Small intestine (tissue), 7 donors: Measurements from ENCODE around the gene FBH1. TPM values are rescaled to one million over a fixed set of nuclear protein-coding genes. Genes with fewer than 3 reads are reported as not detected.
A peak's percentile ranks its signal among the peaks of the same experiment; 100 is the strongest.
"Not testable (repeated sequence)": the region's sequence is repeated elsewhere in the genome, so short reads cannot be mapped to it uniquely, and the experiment has no call there.

Experiments
- DNase-seq, 2 donors: peaks; one replicate each; pipeline versions ENCODE4 v3.0.0 to v3.0.0-alpha.2; 2013
- FAIRE-seq: peaks from 2 replicates; lab custom pipeline; 2012; peaks lifted over from hg19 to GRCh38; lab: Jason Lieb, UNC
- H3K27ac ChIP-seq, 3 donors: one replicate each; pipeline ENCODE4 v1.5.1; 2013; ENCODE audit warnings: low read length in 2 of 3, mild to moderate bottlenecking in 2 of 3, control low read depth in 1 of 3, inconsistent platforms in 1 of 3, low read depth in 1 of 3, moderate library complexity in 1 of 3
- H3K27me3 ChIP-seq, 3 donors: one replicate each; pipeline ENCODE4 v1.6.1; 2013; ENCODE audit warnings: low read length in 3 of 3, inconsistent platforms in 1 of 3; ENCODE audit not compliant: control insufficient read depth in 3 of 3, insufficient read depth in 3 of 3
- H3K36me3 ChIP-seq, 3 donors: one replicate each; pipeline ENCODE4 v1.6.1; 2013; ENCODE audit warnings: low read length in 3 of 3, inconsistent platforms in 1 of 3, low read depth in 1 of 3, mild to moderate bottlenecking in 1 of 3, moderate library complexity in 1 of 3; ENCODE audit not compliant: control insufficient read depth in 3 of 3, insufficient read depth in 2 of 3
- H3K4me1 ChIP-seq, 3 donors: one replicate each; pipeline ENCODE4 v1.6.1; 2013; ENCODE audit warnings: low read length in 2 of 3, inconsistent platforms in 1 of 3, low read depth in 1 of 3, mild to moderate bottlenecking in 1 of 3, moderate library complexity in 1 of 3; ENCODE audit not compliant: control insufficient read depth in 3 of 3, insufficient read depth in 2 of 3
- H3K4me3 ChIP-seq, 3 donors: one replicate each; pipeline ENCODE4 v1.5.1; 2013; ENCODE audit warnings: low read length in 3 of 3, control low read depth in 1 of 3, inconsistent platforms in 1 of 3, low read depth in 1 of 3, mild to moderate bottlenecking in 1 of 3, moderate library complexity in 1 of 3
- H3K9me3 ChIP-seq, 2 donors: one replicate each; pipeline ENCODE4 v1.6.1; 2013; ENCODE audit warnings: low read depth in 1 of 2, low read length in 1 of 2; ENCODE audit not compliant: control insufficient read depth in 2 of 2, insufficient read depth in 1 of 2
- WGBS, 3 donors: extraction: QIAGEN DNeasy Blood & Tissue Kit; methylation state at CpG; one replicate each; pipeline ENCODE4 v1.1.7; 2013; 5-methylcytosine and 5-hydroxymethylcytosine counted together
- polyA plus RNA-seq, 4 donors: library from polyadenylated mRNA; stranded (reverse) in 3 of 4; unstranded in 1 of 4; fragments of 200-250 nt in 3 of 4; fragments of 120-200 nt in 1 of 4; gene quantifications; one replicate each; pipeline versions ENCODE4 v1.2.1 to v1.2.3, GENCODE V29; 2013
- donor health status: healthy with polysubstance abuse.
- donor health status: control.
- donor health status: control.
- donor health status: Bipolar disorder and iron deficiency.
- donor health status: healthy.

FBH1 gene
- polyA plus RNA-seq, 4 donors, result 38.8 to 89.9 (median 67.5) TPM

GRCh38 chr10:5941579-5941978 is 51.5 kb downstream of the FBH1 start:
- Histone ChIP-seq H3K9me3 (no peaks in the 10 kb centered on the region), H3K4me1 (peaks cover 1 to 20% (median 8%) of the 10 kb centered on the region in 3 donors), H3K4me3 (no peak overlapping the region), H3K27ac (peak overlapping the region in 1 of 3 donors; percentile 63), H3K36me3 (peaks cover 8 to 21% (median 8%) of the 10 kb centered on the region in 3 donors), H3K27me3 (no peaks in the 10 kb centered on the region)
- WGBS, 3 donors, result 63 to 78% (median 71%) methylated on average over 7 of the region's 7 CpGs
- FAIRE-seq, result no peak
- DNase-seq, result peak in 1 of 2 donors; percentile 24

- H3K27ac ChIP-seq, result peak overlapping the region in 1 of 3 donors; percentile 63
- H3K4me1 ChIP-seq, result peaks cover 1 to 20% (median 8%) of the 10 kb centered on the region in 3 donors
- no peak for DNase-seq
- no peaks in the 10 kb centered on the region for H3K27me3 ChIP-seq
- H3K9me3 ChIP-seq, result no peaks in the 10 kb centered on the region
- H3K4me3 ChIP-seq, result no peak overlapping the region
- peaks cover 4 to 16% (median 7%) of the 10 kb centered on the region in 3 donors for H3K36me3 ChIP-seq
- 77 to 81% (median 80%) methylated on average over 13 of the region's 13 CpGs for WGBS, 3 donors
- no peak for FAIRE-seq
Observed at GRCh38 chr10:5942001-5942400, 52.0 kb downstream of the FBH1 start.

DNA sequence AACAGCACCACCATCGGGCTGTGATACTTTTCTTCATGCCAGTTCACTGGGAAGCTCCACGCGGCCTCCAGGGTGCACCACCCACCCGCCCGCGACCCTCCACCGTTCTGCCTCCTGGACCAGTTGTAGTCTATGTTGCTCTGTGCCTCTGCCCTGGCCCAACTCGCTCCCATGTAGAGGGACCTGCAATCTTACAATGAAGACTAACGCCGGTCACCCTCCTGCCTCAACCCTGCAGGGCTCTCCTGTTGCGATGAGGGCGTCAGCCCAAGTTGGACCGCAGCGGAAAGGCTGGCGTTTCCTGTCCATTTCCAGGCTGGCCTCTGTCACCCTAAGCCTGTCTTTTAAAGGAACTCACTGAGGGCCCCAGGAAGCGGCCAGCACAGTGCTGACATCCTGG is 52.4 kb downstream of the FBH1 start:
- no peaks in the 10 kb centered on the region for H3K27me3 ChIP-seq
- H3K4me1 ChIP-seq, result peaks cover 1 to 20% (median 8%) of the 10 kb centered on the region in 3 donors
- H3K36me3 ChIP-seq, result peaks cover 2 to 12% (median 6%) of the 10 kb centered on the region in 3 donors
- DNase-seq, result no peak
- peak overlapping the region in 1 of 3 donors; percentile 63 for H3K27ac ChIP-seq
- WGBS, 3 donors, result 72 to 95% (median 82%) methylated on average over 16 of the region's 16 CpGs
- FAIRE-seq, result no peak
- H3K4me3 ChIP-seq, result no peak overlapping the region
- no peaks in the 10 kb centered on the region for H3K9me3 ChIP-seq

DNA sequence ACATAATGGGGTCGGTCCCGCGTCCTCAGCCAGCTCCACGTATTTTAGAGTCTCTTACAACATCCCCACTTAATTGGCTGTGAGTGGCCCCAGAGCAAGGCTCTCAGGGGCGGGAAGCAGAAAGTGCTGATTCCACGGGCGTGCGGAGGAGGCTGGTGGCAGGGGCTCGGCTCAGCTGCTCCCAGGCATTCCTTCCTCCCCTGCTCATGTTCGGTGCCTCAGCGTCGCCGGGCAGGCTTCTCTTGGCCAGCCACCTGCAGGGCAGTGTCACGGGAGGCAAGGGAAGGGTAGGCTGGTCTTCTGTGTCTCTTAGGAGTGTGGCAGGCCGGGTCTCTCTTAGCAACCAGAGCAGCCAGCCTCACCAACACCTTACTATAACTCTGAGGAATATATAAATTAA is 53.5 kb downstream of the FBH1 start:
- H3K27me3 ChIP-seq, result no peaks in the 10 kb centered on the region
- no peaks in the 10 kb centered on the region for H3K9me3 ChIP-seq
- H3K36me3 ChIP-seq, result peaks cover 0 to 3% (median 0%) of the 10 kb centered on the region in 3 donors
- FAIRE-seq (no peak), DNase-seq (peak; percentile 29 to 43)
- H3K4me1 ChIP-seq, result peaks cover 1 to 20% (median 8%) of the 10 kb centered on the region in 3 donors
- peak overlapping the region in 1 of 3 donors; percentile 9 for H3K4me3 ChIP-seq
- H3K27ac ChIP-seq, result peak overlapping the region in 2 of 3 donors; percentile 52 to 93
- 45 to 60% (median 52%) methylated on average over 14 to 15 of the region's 15 CpGs for WGBS, 3 donors

DNA sequence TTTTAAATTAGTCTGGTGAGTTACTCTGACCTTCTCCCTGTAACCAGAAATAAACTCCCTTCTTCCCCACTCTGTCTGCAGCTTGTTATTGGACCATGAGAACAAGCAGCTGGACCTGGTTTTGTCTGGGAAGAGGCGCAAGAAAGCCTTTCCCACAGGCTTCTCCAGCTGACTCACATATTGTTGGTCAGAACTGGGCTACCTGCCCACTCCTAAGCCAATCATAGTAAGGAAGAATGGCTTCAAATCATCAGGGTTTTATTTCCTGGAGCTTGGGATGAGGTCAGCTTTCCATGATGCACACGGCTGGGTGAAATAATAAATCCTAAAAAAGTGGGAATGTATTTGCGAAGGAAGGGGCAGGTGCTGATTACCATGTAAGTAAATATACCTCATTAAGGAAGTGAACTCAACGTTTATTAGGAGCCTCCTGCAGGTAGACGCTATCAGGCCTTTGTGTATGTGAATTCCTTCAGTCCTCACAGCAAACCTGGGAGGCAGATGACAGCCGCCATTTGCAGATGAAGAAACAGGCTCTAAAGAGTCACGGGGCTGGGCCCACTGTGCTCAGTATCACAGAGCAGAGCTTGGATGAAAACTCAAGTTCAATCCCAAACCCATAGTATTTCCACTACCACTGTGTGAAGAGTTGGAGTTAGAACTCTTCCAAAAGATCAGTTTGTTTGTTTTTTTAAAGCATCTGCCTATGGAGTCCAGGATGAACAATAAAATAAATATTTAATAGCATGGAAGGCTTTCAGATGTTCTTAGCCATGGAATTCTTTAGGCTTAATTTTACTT is 54.5 kb downstream of the FBH1 start:
- DNase-seq (peak; percentile 65 to 76), FAIRE-seq (no peak)
- WGBS, 3 donors, result 19 to 34% (median 30%) methylated on average over 7 of the region's 7 CpGs
- H3K27me3 ChIP-seq, result no peaks in the 10 kb centered on the region
- H3K9me3 ChIP-seq, result no peaks in the 10 kb centered on the region
- no peaks in the 10 kb centered on the region for H3K36me3 ChIP-seq
- H3K27ac ChIP-seq, result peak overlapping the region in 2 of 3 donors; percentile 84 to 93
- no peak overlapping the region for H3K4me3 ChIP-seq
- peaks cover 1 to 20% (median 8%) of the 10 kb centered on the region in 3 donors for H3K4me1 ChIP-seq

DNA sequence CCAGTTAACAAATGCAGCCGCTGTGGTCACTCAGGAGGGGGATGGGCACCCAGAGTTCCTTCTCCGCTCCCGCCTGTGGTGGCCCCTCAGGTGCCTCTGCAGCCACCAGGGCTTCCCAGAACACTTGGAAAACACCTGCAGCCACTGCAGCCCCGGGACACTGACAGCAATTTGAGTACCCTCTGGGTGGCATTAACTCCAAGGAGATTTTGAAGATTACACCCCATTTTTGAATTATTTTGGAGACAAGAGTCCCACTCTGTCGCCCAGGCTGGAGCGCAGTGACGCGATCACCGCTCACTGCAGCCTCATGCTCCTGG is 55.1 kb downstream of the FBH1 start:
- H3K4me1 ChIP-seq, result peaks cover 1 to 20% (median 8%) of the 10 kb centered on the region in 3 donors
- DNase-seq, result peak in 1 of 2 donors; percentile 21

GRCh38 chr10:5945561-5946418 is 55.7 kb downstream of the FBH1 start:
- DNase-seq (peak in 1 of 2 donors; percentile 28), FAIRE-seq (no peak)
- peak overlapping the region in 2 of 3 donors; percentile 84 to 93 for H3K27ac ChIP-seq
- peaks cover 0 to 2% (median 0%) of the 10 kb centered on the region in 3 donors for H3K36me3 ChIP-seq
- H3K27me3 ChIP-seq, result no peaks in the 10 kb centered on the region
- no peaks in the 10 kb centered on the region for H3K9me3 ChIP-seq
- H3K4me1 ChIP-seq, result peaks cover 1 to 20% (median 8%) of the 10 kb centered on the region in 3 donors
- H3K4me3 ChIP-seq, result peak overlapping the region in 2 of 3 donors; percentile 3 to 10
- 48 to 80% (median 73%) methylated on average over 21 of the region's 21 CpGs for WGBS, 3 donors

More for the DNA sequence above, 55.1 kb downstream of the FBH1 start:
- no peaks in the 10 kb centered on the region for H3K36me3 ChIP-seq
- H3K27me3 ChIP-seq, result no peaks in the 10 kb centered on the region
- FAIRE-seq, result no peak
- H3K4me3 ChIP-seq, result peak overlapping the region in 1 of 3 donors; percentile 3
- WGBS, 3 donors, result 67 to 95% (median 89%) methylated on average over 9 of the region's 9 CpGs
- no peaks in the 10 kb centered on the region for H3K9me3 ChIP-seq
- peak overlapping the region in 2 of 3 donors; percentile 84 to 93 for H3K27ac ChIP-seq

GRCh38 chr10:5946419-5946775 is 56.4 kb downstream of the FBH1 start:
- not testable (repeated sequence) for H3K27me3 ChIP-seq, FAIRE-seq, H3K36me3 ChIP-seq, H3K9me3 ChIP-seq, DNase-seq, H3K4me3 ChIP-seq
- Histone ChIP-seq H3K4me1 (peaks cover 1 to 19% (median 11%) of the 10 kb centered on the region in 3 donors), H3K27ac (peak overlapping the region in 2 of 3 donors; percentile 84 to 93)
- WGBS, 3 donors, result 80 to 93% (median 89%) methylated on average over 10 of the region's 10 CpGs
